GM12891 (cell line): ENCODE measurements around the gene DENND5A.

Experiments
- POLR2A ChIP-seq: IDR thresholded peaks from 2 replicates; pipeline ENCODE4 v1.6.1; 2011; ENCODE audit warnings: low read depth, low read length, control low read depth
- POLR2AphosphoS5 ChIP-seq: IDR thresholded peaks from 2 replicates; pipeline ENCODE4 v1.6.1; 2011; ENCODE audit warnings: low read depth, low read length, control low read depth
- POU2F2 ChIP-seq: IDR thresholded peaks from 2 replicates; pipeline ENCODE4 v1.6.1; 2011; ENCODE audit warnings: low read depth, mild to moderate bottlenecking, control low read depth, low read length, moderate library complexity
- SPI1 ChIP-seq: IDR thresholded peaks from 2 replicates; pipeline ENCODE4 v1.6.1; 2011; ENCODE audit warnings: low read depth, low read length, control low read depth

DNA sequence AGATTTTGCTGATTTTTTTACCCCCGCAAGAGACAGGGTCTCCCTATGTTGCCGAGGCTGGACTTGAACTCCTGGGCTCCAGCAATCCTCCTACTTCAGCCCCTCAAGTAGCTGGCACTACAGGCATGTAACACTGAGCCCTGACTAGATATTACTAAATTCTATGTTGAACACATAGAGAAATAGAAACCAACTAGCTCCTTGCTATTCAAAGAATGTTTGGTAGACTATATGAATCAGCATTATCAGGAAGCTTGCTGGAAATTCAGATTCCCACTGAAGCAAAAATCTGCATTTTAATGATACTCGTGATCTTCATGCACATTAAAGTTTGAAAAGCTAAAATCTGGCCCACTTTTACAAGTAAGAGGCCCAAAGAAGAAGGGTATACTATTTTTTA, 37.3 kb upstream of the DENND5A start:
- TF ChIP-seq POLR2A = no peak
- no peak for TF ChIP-seq SPI1
- TF ChIP-seq POU2F2 = no peak
- no peak for TF ChIP-seq POLR2AphosphoS5
